Measurements from ENCODE around the gene MEP1A.

- TF ChIP-seq, protein P1, sequence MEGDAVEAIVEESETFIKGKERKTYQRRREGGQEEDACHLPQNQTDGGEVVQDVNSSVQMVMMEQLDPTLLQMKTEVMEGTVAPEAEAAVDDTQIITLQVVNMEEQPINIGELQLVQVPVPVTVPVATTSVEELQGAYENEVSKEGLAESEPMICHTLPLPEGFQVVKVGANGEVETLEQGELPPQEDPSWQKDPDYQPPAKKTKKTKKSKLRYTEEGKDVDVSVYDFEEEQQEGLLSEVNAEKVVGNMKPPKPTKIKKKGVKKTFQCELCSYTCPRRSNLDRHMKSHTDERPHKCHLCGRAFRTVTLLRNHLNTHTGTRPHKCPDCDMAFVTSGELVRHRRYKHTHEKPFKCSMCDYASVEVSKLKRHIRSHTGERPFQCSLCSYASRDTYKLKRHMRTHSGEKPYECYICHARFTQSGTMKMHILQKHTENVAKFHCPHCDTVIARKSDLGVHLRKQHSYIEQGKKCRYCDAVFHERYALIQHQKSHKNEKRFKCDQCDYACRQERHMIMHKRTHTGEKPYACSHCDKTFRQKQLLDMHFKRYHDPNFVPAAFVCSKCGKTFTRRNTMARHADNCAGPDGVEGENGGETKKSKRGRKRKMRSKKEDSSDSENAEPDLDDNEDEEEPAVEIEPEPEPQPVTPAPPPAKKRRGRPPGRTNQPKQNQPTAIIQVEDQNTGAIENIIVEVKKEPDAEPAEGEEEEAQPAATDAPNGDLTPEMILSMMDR (IDR thresholded peaks at IDR 0.05; ENCODE audit: low read depth, low read length), result no peak
- TF ChIP-seq MAX (IDR thresholded peaks at IDR 0.05; ENCODE audit: low read depth, low read length) (no peak), POLR2A (IDR thresholded peaks at IDR 0.05; ENCODE audit: extremely low read depth, insufficient read length) (no peak)
These were observed 41.5 kb upstream of the MEP1A start for GRCh38 chr6:46751658-46752057.
